ENCODE measurements around the gene ADAD2.

- TF ChIP-seq POLR2A (IDR thresholded peaks at IDR 0.05) (no peak), CTCF (IDR thresholded peaks at IDR 0.05) (no peak)
Observed at GRCh38 chr16:84190731-84191388, at the start of gene ADAD2.

Measured in vagina (tissue), 2 donors.